BJ (cell line): ENCODE data around the gene NFKB2. TPM values are rescaled to one million over a fixed set of nuclear protein-coding genes. Genes with fewer than 3 reads are reported as not detected.

Experiments
- CTCF ChIA-PET: fragments of 350-600 bp; formaldehyde crosslinking; extraction: SDS; loops from one replicate; lab custom pipeline; 2021; ENCODE audit warnings: antibody characterized with exemption, inconsistent platforms; lab: Yijun Ruan, JAX
- POLR2A ChIA-PET: fragments of 300-600 bp; sonication (Branson Sonifier 250); formaldehyde crosslinking; extraction: SDS; loops from one replicate; lab custom pipeline; 2021; ENCODE audit warnings: antibody characterized with exemption; lab: Charles Lee
- DNase-seq: peaks from one replicate; pipeline ENCODE4 v3.0.0-alpha.2; 2011; ENCODE audit warnings: low read depth
- H3K27me3 ChIP-seq: 2 replicates; pipeline ENCODE4 v1.6.0; 2011; ENCODE audit warnings: low read length; ENCODE audit not compliant: control insufficient read depth, insufficient read depth
- H3K36me3 ChIP-seq: 2 replicates; pipeline ENCODE4 v1.5.1; 2011; ENCODE audit warnings: low read length; ENCODE audit not compliant: control insufficient read depth, insufficient read depth
- H3K4me3 ChIP-seq: 2 replicates; pipeline ENCODE4 v1.5.1; 2011; ENCODE audit warnings: low read depth, mild to moderate bottlenecking, control low read depth, low read length
- CTCF ChIP-seq: IDR thresholded peaks from 2 replicates; pipeline ENCODE4 v1.5.1; 2011; ENCODE audit warnings: low read depth, mild to moderate bottlenecking, control low read depth, inconsistent platforms, low read length, moderate library complexity; ENCODE audit not compliant: insufficient read depth
- polyA plus RNA-seq: library from polyadenylated mRNA; depleted of rRNA; stranded (reverse); fragments of >200 nt; gene quantifications from 2 replicates; pipeline ENCODE4 v1.2.3, GENCODE V29; 2011

The NFKB2 gene
- polyA plus RNA-seq, 1 experiment, result 31.3 TPM

- TF ChIP-seq CTCF, result no peak
- CTCF ChIA-PET, result interaction anchor here (1.0 to 3.2 kb wide), 2 partner anchors 12 to 45 kb away, joined by 3 to 30 read pairs; partner anchors contain the start of gene FBXL15
Measured at GRCh38 chr10:102433619-102434046, 38.1 kb downstream of the NFKB2 start.

GRCh38 chr10:102434394-102435132, 39.1 kb downstream of the NFKB2 start:
- DNase-seq, result no peak
- no peaks in the 10 kb centered on the region; the same call in 1 of the 2 replicates for H3K27me3 ChIP-seq
- CTCF ChIA-PET, result interaction anchor here (0.6 to 3.2 kb wide), 10 partner anchors 12 to 1466 kb away, joined by 3 to 30 read pairs (median 4); partner anchors contain the start of gene FBXL15
- POLR2A ChIA-PET, result no interaction called here
- no peak for TF ChIP-seq CTCF
- no peaks in the 10 kb centered on the region; the same call in 1 of the 2 replicates for H3K36me3 ChIP-seq
- no peak overlapping the region for H3K4me3 ChIP-seq

More at GRCh38 chr10:102433619-102434046, 38.1 kb downstream of the NFKB2 start:
- POLR2A ChIA-PET, result interaction anchor here (0.6 kb wide), 1 partner anchor 306 kb away, joined by 7 read pairs; no protein-coding TSS in a partner anchor
- Histone ChIP-seq H3K27me3 (no peaks in the 10 kb centered on the region; the same call in 1 of the 2 replicates), H3K4me3 (no peak overlapping the region), H3K36me3 (no peaks in the 10 kb centered on the region; the same call in 1 of the 2 replicates)
- no peak for DNase-seq

GRCh38 chr10:102435133-102435497, 39.6 kb downstream of the NFKB2 start:
- CTCF ChIA-PET, result interaction anchor here (0.6 to 2.2 kb wide), 8 partner anchors 11 to 1466 kb away, joined by 3 to 17 read pairs (median 4); partner anchors contain the start of gene FBXL15

GRCh38 chr10:102435529-102436233, 40.2 kb downstream of the NFKB2 start:
- ChIA-PET POLR2A (no interaction called here), CTCF (interaction anchor here (0.6 to 2.2 kb wide), 8 partner anchors 14 to 204 kb away, joined by 3 to 17 read pairs (median 4); partner anchors contain the start of gene FBXL15)
- TF ChIP-seq CTCF, result no peak
- Histone ChIP-seq H3K36me3 (no peaks in the 10 kb centered on the region), H3K27me3 (no peaks in the 10 kb centered on the region; the same call in 1 of the 2 replicates), H3K4me3 (peak overlapping the region; percentile 9)
- DNase-seq, result no peak

More at GRCh38 chr10:102435133-102435497, 39.6 kb downstream of the NFKB2 start:
- Histone ChIP-seq H3K27me3 (no peaks in the 10 kb centered on the region; the same call in 1 of the 2 replicates), H3K4me3 (no peak overlapping the region), H3K36me3 (no peaks in the 10 kb centered on the region)
- no peak for TF ChIP-seq CTCF
- POLR2A ChIA-PET, result no interaction called here
- no peak for DNase-seq
